Hepatocyte (in vitro differentiated cells): ENCODE measurements around the gene NEDD1. TPM values are rescaled to one million over a fixed set of nuclear protein-coding genes. Genes with fewer than 3 reads are reported as not detected.

Experiments
- DNase-seq: peaks from one replicate; pipeline ENCODE4 v3.0.0-alpha.2; 2016; ENCODE audit warnings: low spot score
- H2AFZ ChIP-seq: fragments of 200-600 bp; sonication (generic); 2 replicates; pipeline ENCODE4 v1.6.0; 2016; ENCODE audit warnings: antibody characterized with exemption, mild to moderate bottlenecking
- H3K27ac ChIP-seq: fragments of 200-600 bp; sonication (generic); 2 replicates; pipeline ENCODE4 v1.5.1; 2016; ENCODE audit warnings: mild to moderate bottlenecking
- H3K27me3 ChIP-seq: fragments of 200-600 bp; sonication (generic); 2 replicates; pipeline ENCODE4 v1.6.1; 2016
- H3K36me3 ChIP-seq: fragments of 200-600 bp; sonication (generic); replicated peaks from 2 replicates; pipeline ENCODE4 v1.5.1; 2016; ENCODE audit warnings: low read depth; ENCODE audit not compliant: insufficient read depth
- H3K4me1 ChIP-seq: fragments of 200-600 bp; sonication (generic); 2 replicates; pipeline ENCODE4 v1.5.1; 2016; ENCODE audit warnings: mild to moderate bottlenecking, moderate library complexity; ENCODE audit not compliant: insufficient read depth
- H3K4me2 ChIP-seq: fragments of 200-600 bp; sonication (generic); 2 replicates; pipeline ENCODE4 v1.6.0; 2016
- H3K4me3 ChIP-seq: fragments of 200-600 bp; sonication (generic); 2 replicates; pipeline ENCODE4 v1.5.1; 2016; ENCODE audit warnings: mild to moderate bottlenecking
- H3K79me2 ChIP-seq: fragments of 200-600 bp; sonication (generic); 2 replicates; pipeline ENCODE4 v1.6.0; 2017; ENCODE audit warnings: mild to moderate bottlenecking
- H3K9me2 ChIP-seq: fragments of 200-600 bp; sonication (generic); replicated peaks from 2 replicates; pipeline ENCODE4 v1.6.0; 2017; ENCODE audit warnings: mild to moderate bottlenecking; ENCODE audit not compliant: insufficient read depth
- H3K9me3 ChIP-seq: fragments of 200-600 bp; sonication (generic); 2 replicates; pipeline ENCODE4 v1.5.1; 2016; ENCODE audit warnings: low read depth, mild to moderate bottlenecking
- H4K20me1 ChIP-seq: fragments of 200-600 bp; sonication (generic); 2 replicates; pipeline ENCODE4 v1.6.0; 2016; ENCODE audit warnings: mild to moderate bottlenecking; ENCODE audit not compliant: insufficient read depth, poor library complexity, severe bottlenecking
- EZH2 ChIP-seq: fragments of 200-600 bp; sonication (generic); IDR thresholded peaks from 2 replicates; pipeline ENCODE4 v1.6.1; 2016; ENCODE audit warnings: antibody characterized with exemption, mild to moderate bottlenecking, borderline replicate concordance
- EZH2phosphoT487 ChIP-seq: fragments of 200-600 bp; sonication (generic); IDR thresholded peaks from one replicate; pipeline ENCODE4 v1.6.1; 2018; ENCODE audit warnings: antibody characterized with exemption, mild to moderate bottlenecking, low read depth, moderate library complexity; ENCODE audit not compliant: unreplicated experiment, severe bottlenecking
- WGBS: methylation state at CpG from one replicate; pipeline ENCODE4 v1.1.6; 2016; ENCODE audit warnings: low lambda C conversion rate; ENCODE audit errors: missing lambda C conversion rate; 5-methylcytosine and 5-hydroxymethylcytosine counted together
- polyA plus RNA-seq: library from polyadenylated mRNA; unstranded; fragments of >200 nt; fragmentation: Nextera tagmentation; extraction: Ambion mirVana; gene quantifications from 2 replicates; pipeline ENCODE4 v1.2.1, GENCODE V29; 2016
- small RNA-seq: library from RNA; depleted of rRNA; stranded (forward); fragments of <200 nt; gene quantifications from one replicate; pipeline ENCODE3, GENCODE V24; 2014
- total RNA-seq: library from RNA; depleted of rRNA; stranded (reverse); fragments of >200 nt; gene quantifications from 2 replicates; pipeline ENCODE4 v1.2.3, GENCODE V29; 2014
- TF ChIP-seq, protein P1 (sequence below): fragments of 200-600 bp; sonication (generic); IDR thresholded peaks from 2 replicates; pipeline ENCODE4 v1.5.1; 2016; ENCODE audit warnings: antibody characterized with exemption, mild to moderate bottlenecking; ENCODE audit not compliant: poor library complexity

NEDD1 gene
- total and polyA plus RNA-seq, 2 experiments from 2014 or later = 17.6 to 34.7 TPM

DNA sequence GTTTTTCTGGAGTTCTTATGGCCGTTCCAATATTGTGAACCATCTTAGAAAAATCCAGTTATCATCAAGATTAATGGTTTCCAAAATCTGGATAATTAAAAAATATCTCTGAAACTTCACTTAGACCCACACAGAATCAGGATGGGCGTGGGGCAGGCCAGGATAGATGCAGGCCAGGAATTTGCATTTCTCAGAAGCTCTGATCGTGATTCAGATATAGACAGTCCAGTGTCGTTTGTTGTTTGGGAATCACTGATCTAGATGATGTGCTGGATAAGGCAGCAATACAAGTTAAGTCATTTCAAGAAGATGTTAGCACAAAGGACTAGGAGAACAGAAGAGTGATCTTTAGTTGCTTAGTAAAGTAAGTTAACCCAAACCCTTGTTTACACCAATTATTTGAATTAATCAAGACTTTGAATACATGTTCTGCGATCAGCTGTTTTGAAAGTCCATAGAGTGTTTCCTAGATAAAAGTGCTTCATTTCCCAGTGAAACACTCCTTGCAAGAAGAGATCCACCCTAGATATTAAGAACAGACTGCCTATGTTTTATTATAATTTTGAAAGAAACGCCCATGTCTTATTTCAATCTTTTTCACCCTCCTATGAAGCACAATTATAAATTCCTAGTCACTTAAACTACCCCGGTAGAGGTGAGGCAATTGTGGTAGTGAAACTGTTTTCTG, 90.9 kb downstream of the NEDD1 start:
- Histone ChIP-seq H3K36me3 (no peaks in the 10 kb centered on the region), H2AFZ (no peak overlapping the region), H3K9me2 (no peaks in the 10 kb centered on the region), H3K4me2 (no peak overlapping the region), H3K9me3 (no peaks in the 10 kb centered on the region), H3K27me3 (peaks cover 4% of the 10 kb centered on the region), H3K79me2 (no peaks in the 10 kb centered on the region), H3K4me3 (no peak overlapping the region), H3K27ac (no peak overlapping the region), H3K4me1 (no peaks in the 10 kb centered on the region), H4K20me1 (no peaks in the 10 kb centered on the region)
- 87% methylated on average over 7 of the region's 7 CpGs for WGBS
- TF ChIP-seq EZH2 (no peak), EZH2phosphoT487 (no peak)
- TF ChIP-seq, protein P1, sequence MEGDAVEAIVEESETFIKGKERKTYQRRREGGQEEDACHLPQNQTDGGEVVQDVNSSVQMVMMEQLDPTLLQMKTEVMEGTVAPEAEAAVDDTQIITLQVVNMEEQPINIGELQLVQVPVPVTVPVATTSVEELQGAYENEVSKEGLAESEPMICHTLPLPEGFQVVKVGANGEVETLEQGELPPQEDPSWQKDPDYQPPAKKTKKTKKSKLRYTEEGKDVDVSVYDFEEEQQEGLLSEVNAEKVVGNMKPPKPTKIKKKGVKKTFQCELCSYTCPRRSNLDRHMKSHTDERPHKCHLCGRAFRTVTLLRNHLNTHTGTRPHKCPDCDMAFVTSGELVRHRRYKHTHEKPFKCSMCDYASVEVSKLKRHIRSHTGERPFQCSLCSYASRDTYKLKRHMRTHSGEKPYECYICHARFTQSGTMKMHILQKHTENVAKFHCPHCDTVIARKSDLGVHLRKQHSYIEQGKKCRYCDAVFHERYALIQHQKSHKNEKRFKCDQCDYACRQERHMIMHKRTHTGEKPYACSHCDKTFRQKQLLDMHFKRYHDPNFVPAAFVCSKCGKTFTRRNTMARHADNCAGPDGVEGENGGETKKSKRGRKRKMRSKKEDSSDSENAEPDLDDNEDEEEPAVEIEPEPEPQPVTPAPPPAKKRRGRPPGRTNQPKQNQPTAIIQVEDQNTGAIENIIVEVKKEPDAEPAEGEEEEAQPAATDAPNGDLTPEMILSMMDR = no peak
- no peak for DNase-seq

DNA sequence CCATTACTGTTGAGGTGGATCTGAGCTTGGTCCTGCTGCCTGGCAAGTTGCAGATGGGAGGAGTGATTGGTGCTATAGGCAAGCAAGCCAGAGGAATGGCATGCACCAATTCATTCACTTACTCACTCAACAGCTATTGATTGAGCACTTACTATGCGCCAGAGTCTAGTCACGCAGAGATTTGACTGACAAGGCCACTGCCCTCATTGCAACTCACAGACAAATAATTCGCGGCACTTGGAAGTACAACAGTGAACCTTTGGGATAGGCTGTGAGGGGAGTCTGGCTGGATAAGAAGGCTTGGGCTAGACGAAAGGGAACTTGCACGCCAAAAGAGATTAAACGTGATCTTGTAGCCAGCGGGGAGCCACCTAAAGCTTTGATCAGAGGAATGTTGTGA, 96.2 kb downstream of the NEDD1 start:
- H3K27ac ChIP-seq = no peak overlapping the region
- no peaks in the 10 kb centered on the region for H3K4me1 ChIP-seq
- H3K4me3 ChIP-seq = no peak overlapping the region
- no peak overlapping the region for H2AFZ ChIP-seq
- 97% methylated on average over 8 of the region's 8 CpGs for WGBS
- DNase-seq = no peak
- no peaks in the 10 kb centered on the region for H3K27me3 ChIP-seq
- H4K20me1 ChIP-seq = no peaks in the 10 kb centered on the region
- no peaks in the 10 kb centered on the region for H3K9me3 ChIP-seq
- H3K79me2 ChIP-seq = no peaks in the 10 kb centered on the region
- TF ChIP-seq, protein P1 = no peak
- no peaks in the 10 kb centered on the region for H3K36me3 ChIP-seq
- H3K4me2 ChIP-seq = no peak overlapping the region
- H3K9me2 ChIP-seq = no peaks in the 10 kb centered on the region

Small RNAs within 50 kb of the gene (small RNA-seq; reads per million reads assigned to genes)
- not detected for gene RF00019
